ELF-1 (cell line): ENCODE results near the gene BRD1.

Experiments
- DNase-seq: peaks from one replicate; pipeline ENCODE4 v3.0.0-alpha.2; 2016; ENCODE audit warnings: low read depth, low spot score

Gene BRD1

DNA sequence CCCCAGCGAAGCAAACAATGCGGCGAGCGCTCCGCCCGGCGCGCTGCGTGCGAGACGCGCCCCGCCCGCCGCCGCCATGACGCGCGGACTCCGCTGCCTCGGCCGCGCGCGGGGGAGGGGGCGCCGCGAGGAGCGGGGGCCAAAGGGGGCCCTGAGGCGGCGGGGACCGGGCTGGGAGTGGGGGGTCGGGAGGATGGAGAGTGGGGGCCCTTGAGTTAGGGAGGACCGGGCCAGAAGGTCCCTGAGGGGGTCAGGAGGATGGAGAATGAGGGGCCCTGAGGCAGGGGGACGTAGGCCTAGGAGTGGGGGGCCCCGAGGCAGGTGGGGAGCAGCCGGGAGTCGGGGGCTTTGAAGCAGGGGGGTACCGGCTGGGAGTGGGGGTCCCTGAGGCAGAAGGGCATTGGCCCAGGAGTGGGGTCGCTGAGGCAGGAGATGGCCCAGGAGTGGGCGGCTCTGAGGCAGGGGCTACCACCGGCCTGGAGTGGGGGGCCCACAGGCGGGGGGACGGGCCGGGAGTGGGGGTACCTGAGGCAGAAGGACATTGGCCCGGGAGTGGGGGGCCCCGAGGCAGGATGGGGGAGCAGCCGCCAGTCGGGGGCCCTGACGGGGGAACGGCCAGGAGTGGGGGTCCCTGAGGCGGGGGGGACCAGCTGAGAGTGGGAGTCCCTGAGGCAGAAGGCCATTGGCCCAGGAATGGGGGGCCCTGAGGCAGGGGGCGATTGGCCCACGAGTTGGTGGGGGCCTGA is at the start of gene BRD1:
TSS of gene BRD1 (minus strand) at position 21 of the 746 bp plus-strand sequence. CDS start 3,556 bp downstream, outside the sequence.
- DNase-seq = no peak

DNA sequence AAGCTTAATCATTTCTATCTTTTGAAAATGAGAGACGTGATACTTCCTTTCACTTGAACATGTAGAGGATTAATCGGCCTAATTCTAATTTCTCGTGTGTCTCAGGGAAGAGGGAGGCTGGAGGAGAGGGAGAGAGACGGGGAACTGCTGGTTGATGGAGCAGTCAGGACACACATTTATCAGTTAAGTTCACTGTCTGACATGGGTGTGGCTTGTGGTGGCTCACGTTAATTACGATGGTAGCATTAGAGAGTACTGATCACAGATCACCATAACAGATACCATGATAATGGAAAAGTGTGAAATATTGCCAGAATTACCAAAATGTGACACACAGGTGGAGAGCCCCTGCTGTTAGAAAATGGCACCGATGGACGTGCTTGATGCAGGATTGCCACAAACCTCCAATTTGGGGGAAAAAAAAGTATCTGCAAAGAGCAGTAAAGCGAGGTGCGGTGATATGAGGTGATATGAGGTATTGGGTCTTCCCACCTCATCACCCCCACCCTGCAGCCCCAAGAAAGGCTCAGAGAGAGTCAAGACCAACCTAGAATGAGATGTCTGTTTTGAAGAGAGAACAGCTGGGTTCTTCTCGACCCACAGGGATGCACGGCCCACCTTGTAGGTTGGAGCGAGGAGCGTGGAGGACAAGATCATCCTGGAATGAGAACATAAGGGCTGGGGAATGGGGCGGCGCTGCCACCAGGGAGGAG is 45.7 kb upstream of the BRD1 start:
- no peak for DNase-seq

DNA sequence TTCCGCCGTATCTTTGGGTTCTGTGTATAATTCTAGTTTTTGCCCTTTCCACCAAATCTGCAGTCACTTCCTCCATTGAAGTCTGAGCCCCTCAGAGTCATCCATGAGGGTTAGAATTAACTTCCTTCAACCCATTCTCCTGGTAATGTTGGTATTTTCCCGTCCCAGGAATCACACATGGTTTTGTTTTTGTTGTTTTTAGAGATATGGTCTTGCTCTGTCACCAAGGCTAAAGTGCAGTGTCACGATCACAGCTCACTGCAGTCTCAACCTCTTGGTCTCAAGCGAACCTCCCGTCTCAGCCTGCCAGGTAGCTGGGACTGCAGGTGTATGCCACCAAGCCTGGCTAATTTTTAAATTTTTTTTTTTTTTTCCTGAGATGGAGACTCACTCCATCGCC is 44.7 kb upstream of the BRD1 start:
- no peak for DNase-seq

DNA sequence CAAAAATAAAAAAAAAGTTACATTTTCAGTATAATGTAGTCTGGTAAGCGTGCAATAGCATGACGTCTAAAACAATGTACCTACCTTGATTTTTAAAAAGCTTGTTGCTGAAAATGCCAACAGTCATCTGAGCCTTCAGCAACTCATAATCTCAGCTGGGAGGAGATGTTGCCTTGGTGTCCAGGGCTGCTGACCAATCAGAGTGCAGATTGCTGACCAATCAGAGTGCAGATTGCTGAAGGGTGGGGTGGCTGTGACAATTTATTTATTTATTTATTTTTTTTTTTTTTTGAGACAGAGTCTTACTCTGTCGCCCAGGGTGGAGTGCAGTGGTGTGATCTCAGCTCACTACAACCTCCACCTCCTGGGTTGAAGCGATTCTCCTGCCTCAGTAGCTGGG is 43.8 kb upstream of the BRD1 start:
- no peak for DNase-seq

DNA sequence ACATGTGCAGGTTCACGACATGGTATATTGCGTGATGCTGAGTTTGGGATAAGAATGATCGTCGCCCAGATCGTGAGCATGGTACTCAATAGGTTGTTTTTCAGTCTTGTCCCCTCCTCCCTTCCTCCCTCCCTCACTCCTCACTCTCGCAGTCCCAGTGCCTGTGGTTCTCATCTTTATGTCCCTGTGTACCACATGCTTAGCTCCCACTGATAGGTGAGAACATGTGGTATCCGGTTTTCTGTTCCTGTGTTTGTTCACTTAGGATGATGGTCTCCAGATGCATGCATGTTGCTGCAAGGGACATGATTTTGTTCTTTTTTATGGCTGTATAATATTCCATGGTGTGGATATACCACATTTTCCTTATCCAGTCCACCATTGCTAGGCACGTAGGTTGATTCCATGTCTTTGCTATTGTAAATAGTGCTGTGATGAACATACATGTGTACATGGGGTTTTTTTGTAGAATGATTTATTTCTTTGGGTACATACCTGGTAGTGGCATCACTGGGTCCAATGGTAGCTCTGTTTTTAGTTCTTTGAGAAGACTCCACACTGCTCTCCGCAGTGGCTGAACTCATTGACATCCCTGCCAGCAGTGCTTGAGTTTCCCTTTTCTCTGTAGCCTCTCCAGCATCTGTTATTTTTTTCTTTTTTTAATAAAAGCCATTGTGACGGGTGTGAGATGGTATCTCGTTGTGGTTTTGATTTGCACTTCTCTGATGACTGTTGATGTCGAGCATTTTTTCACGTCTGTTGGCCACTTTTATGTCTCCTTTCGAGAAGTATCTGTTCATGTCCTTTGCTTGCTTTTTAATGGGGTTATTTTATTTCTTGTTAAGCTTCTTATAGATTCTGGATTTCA is 42.4 kb upstream of the BRD1 start:
- DNase-seq = no peak

GRCh38 chr22:49869086-49869830 is 41.6 kb upstream of the BRD1 start:
- DNase-seq = no peak

- no peak for DNase-seq
Observed at GRCh38 chr22:49867303-49868265, 39.9 kb upstream of the BRD1 start.

DNA sequence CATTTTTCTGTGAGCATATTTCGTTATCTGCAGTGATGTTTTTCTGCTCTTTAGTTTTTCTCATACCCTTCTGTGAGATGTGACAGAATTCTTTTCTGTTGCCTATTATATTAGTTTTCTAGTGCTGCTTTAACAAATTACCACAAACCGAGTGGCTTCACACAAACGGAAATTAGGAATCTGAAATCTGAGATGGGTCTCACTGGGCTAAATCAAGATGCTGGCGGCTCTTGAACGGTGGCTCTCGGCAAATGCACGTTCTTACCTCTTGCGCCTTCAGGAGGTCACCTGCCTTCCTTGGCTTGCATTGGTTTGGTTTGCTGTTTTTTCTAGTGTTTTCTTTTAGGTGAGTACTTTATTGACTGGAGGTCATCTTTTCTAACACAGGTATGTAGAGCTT is 39.0 kb upstream of the BRD1 start:
- no peak for DNase-seq

DNA sequence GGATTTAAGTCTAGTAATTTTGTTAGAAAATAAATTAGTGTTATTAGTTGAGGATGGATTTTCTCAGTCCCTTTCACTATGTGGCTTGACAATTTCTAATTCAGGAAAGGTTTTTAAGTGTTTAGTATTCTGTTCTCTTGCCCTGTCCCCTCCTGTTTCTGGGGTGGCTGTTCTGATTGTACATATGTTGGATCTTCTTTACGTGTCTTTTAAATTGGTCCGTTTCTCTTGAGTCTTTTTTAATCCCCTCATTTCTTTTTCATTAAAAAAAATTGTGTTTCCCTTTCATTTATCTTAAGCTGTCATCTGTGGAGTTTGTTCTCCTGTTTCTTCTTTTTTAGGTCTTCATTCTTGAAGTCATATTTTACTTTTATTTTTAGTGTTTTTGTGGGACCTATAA is 38.5 kb upstream of the BRD1 start:
- DNase-seq = no peak

DNA sequence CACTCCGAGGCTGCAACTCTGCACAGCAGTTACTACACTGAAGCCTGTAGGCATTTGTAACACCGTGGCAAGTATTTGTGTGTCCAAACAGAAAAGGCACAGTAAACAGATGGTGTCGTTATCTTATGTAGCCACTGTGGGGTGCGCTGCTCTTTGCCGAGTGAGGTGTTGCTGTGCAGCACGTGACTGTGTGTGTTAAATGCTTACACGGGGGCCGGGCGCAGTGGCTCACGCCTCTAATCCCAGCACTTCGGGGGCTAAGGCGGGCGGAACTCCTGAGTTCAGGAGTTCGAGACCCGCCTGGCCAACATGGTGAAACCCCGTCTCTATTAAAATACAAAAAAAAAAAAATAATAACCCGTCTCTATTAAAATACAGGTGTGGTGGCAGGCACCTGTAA is 37.5 kb upstream of the BRD1 start:
- no peak for DNase-seq

DNA sequence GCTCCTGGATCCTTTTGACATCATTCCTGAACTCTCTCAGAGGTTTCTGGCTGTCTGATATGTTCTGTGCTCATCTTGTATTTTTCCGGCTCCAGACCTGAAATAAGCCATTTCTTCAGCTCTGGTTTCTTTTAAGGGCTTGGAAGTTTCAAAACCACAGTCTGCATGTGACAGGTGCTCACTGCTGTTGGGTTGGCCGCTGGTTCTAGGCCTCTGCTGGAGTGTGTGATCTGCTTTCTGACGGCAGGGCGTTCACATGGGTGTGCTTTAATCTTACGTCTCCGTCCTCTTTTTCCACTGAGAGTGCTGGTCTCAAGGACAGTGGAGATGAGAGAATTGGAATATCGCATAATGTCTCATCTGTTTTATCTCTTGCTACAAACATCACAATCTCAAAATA is 36.3 kb upstream of the BRD1 start:
- no peak for DNase-seq

DNA sequence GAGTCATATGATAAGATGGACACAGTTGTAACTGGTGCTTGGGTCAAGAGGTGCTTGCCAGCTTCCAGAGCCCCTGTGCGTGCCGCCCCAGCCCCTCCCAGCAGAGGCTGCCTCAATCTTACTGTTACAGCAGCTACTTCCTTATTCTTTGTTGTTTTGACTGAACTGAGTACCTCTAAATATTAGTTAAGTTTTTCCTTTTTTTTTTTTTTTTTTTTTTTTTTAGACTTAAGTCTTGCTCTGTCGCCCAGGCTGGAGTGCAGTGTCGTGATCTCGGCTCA is 34.8 kb upstream of the BRD1 start:
- no peak for DNase-seq

- no peak for DNase-seq
Observed at GRCh38 chr22:49861642-49862495, 34.2 kb upstream of the BRD1 start.

DNA sequence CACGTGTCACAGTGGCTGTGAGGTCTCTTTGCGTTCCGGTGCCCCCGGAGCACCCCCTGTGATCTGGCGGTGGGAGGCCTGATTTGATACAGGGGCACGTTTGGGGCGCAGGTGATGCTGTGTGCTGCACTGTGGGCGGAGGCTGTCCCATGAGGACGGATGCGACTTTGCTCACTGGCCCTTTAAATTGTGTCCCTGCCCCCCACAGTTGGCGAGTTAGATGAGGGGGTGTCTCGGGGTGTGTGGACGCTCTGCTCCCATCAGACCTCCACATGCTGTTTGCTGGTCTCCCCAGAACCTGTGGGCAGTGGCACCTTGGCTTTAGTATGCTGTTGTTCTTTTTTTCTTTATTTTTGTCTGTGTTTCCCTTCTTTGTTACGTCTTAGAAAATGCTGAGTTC is 31.2 kb upstream of the BRD1 start:
- DNase-seq = no peak

- DNase-seq = no peak
Observed at GRCh38 chr22:49856766-49857618, 29.3 kb upstream of the BRD1 start.

DNA sequence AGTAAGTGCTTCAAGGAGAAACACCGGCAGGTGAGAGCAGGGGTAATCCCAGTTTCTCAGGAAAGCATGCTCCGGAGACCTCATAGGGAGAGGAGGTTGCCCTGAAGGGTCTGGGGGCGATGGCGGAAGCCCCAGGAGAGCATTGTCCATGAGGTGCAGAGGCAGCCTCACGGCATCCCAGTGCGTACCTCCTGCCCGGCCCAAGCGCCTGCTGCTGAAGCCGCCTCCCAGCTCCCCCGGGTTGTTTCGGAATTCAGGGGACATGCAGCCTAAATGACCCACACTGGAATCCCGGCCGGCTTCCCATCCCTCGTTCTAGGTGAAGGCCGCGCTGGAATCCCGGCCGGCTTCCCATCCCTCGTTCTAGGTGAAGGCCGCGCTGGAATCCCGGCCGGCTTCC is 28.7 kb upstream of the BRD1 start:
- DNase-seq = no peak

DNA sequence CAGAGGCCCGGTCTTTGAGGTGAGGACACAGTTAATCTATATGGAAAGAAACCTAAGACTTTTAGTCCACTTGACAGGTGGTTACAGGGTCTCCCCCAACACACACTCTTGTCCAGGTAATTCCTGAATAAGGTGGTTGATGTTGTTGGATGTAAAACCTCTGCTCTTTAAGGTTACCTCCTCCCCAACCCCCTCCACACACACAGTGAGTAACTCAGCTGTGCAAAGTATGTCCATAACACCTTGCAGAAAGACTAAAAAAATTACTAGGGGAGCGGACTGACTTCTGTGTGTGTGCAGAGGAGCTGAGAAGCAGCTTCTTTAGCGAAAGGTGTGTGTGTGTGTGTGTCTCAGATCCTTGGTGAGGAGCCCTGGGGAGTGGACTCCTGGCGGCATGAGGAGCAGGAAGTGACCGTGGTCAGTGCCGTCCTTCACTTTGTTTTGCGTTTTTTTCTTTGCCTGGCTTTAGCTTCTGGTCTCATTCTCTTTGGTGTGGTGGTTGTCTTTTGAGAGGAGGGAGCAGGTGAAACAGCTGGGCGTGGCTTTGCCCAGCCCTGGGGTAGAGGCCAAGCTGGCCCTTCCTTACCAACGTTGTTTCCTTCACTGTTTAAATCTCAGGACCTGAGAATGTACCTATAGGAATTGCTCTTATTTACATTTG is 27.7 kb upstream of the BRD1 start:
- DNase-seq = peak; percentile 31
